Natural killer cell treated with Interleukin-12 subunit alpha and Interleukin-12 subunit beta and Interleukin-15 and Interleukin-18, amount 100 ng/mL, for 72 hours (primary cell): ENCODE results near the gene EVI5. TPM values are rescaled to one million over a fixed set of nuclear protein-coding genes. Genes with fewer than 3 reads are reported as not detected.
A peak's percentile ranks its signal among the peaks of the same experiment; 100 is the strongest.

Experiments
- ATAC-seq, 2 donors: fragments of 150-1000 bp; cut with Tn5 transposase in 1 of 2; sonication (Bioruptor Pico), chemical (Tn5 transposase) in 1 of 2; 2 replicates each; pipeline ENCODE4 v1.10.0; 2021
- DNase-seq: peaks from one replicate; pipeline ENCODE4 v3.0.0; 2022; ENCODE audit warnings: low spot score
- H3K27ac Mint-ChIP-seq, 2 donors: 1 replicate in 1 of 2; 2 replicates in 1 of 2; pipeline ENCODE4 v1.8.0; 2022; ENCODE audit warnings: mixed read lengths in 2 of 2, mild to moderate bottlenecking in 1 of 2, moderate library complexity in 1 of 2
- H3K27me3 Mint-ChIP-seq, 2 donors: 1 replicate in 1 of 2; 2 replicates in 1 of 2; pipeline ENCODE4 v1.8.0; 2022; ENCODE audit warnings: mixed read lengths in 2 of 2
- H3K36me3 Mint-ChIP-seq: one replicate; pipeline ENCODE4 v1.8.0; 2022; ENCODE audit warnings: mixed read lengths
- H3K4me1 Mint-ChIP-seq, 2 donors: 1 replicate in 1 of 2; 2 replicates in 1 of 2; pipeline ENCODE4 v1.8.0; 2022; ENCODE audit warnings: low read depth in 2 of 2, mixed read lengths in 2 of 2, mild to moderate bottlenecking in 1 of 2
- H3K4me3 Mint-ChIP-seq: one replicate; pipeline ENCODE4 v1.8.0; 2022; ENCODE audit warnings: mixed read lengths
- H3K9me3 Mint-ChIP-seq: 2 replicates; pipeline ENCODE4 v1.8.0; 2022; ENCODE audit warnings: mixed read lengths
- total RNA-seq, 2 donors: library from RNA; stranded (reverse); gene quantifications; one replicate each; pipeline ENCODE4 v1.2.3, GENCODE V29; 2022

Gene EVI5
- total RNA-seq, 2 donors from 2014 or later: 1.2 to 6.1 TPM

GRCh38 chr1:92479587-92479986 is 305.3 kb downstream of the EVI5 start:
- DNase-seq (no peak), ATAC-seq (no peak)
- peak overlapping the region; percentile 71 to 90 for H3K27ac Mint-ChIP-seq
- peak overlapping the region; percentile 89 for H3K4me3 Mint-ChIP-seq
- no peaks in the 10 kb centered on the region for H3K9me3 Mint-ChIP-seq
- H3K27me3 Mint-ChIP-seq: no peaks in the 10 kb centered on the region
- peaks cover 36% of the 10 kb centered on the region for H3K36me3 Mint-ChIP-seq
- H3K4me1 Mint-ChIP-seq: peaks cover 64 to 75% of the 10 kb centered on the region in 2 donors

GRCh38 chr1:92478393-92478792 is 306.5 kb downstream of the EVI5 start:
- H3K4me3 Mint-ChIP-seq: peak overlapping the region; percentile 89
- ATAC-seq (peak; percentile 32 to 34), DNase-seq (no peak)
- H3K4me1 Mint-ChIP-seq: peaks cover 66 to 78% of the 10 kb centered on the region in 2 donors
- H3K27me3 Mint-ChIP-seq: no peaks in the 10 kb centered on the region
- no peaks in the 10 kb centered on the region for H3K9me3 Mint-ChIP-seq
- H3K27ac Mint-ChIP-seq: peak overlapping the region; percentile 71 to 90
- peaks cover 41% of the 10 kb centered on the region for H3K36me3 Mint-ChIP-seq

GRCh38 chr1:92476071-92476631 is 308.8 kb downstream of the EVI5 start:
- ATAC-seq (peak; percentile 52 to 57), DNase-seq (peak; percentile 68)
- Mint-ChIP-seq H3K36me3 (peaks cover 53% of the 10 kb centered on the region), H3K27ac (peak overlapping the region; percentile 77 to 85), H3K4me3 (peak overlapping the region; percentile 61), H3K9me3 (no peaks in the 10 kb centered on the region), H3K27me3 (no peaks in the 10 kb centered on the region), H3K4me1 (peaks cover 61 to 79% of the 10 kb centered on the region in 2 donors)

DNA sequence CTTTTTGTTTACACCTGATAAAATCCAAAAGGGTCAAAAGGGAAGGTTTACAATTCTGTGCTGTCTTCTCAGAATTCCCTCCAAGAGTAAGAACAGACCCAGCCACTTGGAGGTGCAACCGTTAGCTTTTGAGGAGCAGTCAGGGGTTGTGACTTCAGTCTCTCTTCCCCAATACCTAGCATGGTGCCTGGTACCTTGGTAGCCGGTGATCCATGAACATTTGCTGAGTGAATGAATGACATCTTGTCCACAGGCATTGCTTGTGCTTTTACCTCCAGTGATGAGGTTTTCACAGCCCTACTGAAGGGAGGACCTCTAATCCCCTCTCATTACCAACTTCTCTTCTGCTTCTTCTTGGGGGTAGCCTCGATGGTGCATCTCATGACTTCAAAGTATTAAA is 309.9 kb downstream of the EVI5 start:
- Mint-ChIP-seq H3K27me3 (no peaks in the 10 kb centered on the region), H3K36me3 (peaks cover 58% of the 10 kb centered on the region), H3K9me3 (no peaks in the 10 kb centered on the region), H3K4me1 (peaks cover 58 to 80% of the 10 kb centered on the region in 2 donors), H3K4me3 (peak overlapping the region; percentile 54), H3K27ac (peak overlapping the region; percentile 77 to 85)
- ATAC-seq (no peak), DNase-seq (no peak)

- peaks cover 50 to 70% of the 10 kb centered on the region in 2 donors for H3K4me1 Mint-ChIP-seq
- ATAC-seq (peak; percentile 88 to 90), DNase-seq (peak; percentile 79)
- H3K36me3 Mint-ChIP-seq: peaks cover 49% of the 10 kb centered on the region
- no peaks in the 10 kb centered on the region for H3K27me3 Mint-ChIP-seq
- H3K9me3 Mint-ChIP-seq: no peaks in the 10 kb centered on the region
- H3K4me3 Mint-ChIP-seq: peak overlapping the region; percentile 54
- H3K27ac Mint-ChIP-seq: peak overlapping the region; percentile 77 to 85
These were observed 311.0 kb downstream of the EVI5 start for GRCh38 chr1:92473781-92474495.

DNA sequence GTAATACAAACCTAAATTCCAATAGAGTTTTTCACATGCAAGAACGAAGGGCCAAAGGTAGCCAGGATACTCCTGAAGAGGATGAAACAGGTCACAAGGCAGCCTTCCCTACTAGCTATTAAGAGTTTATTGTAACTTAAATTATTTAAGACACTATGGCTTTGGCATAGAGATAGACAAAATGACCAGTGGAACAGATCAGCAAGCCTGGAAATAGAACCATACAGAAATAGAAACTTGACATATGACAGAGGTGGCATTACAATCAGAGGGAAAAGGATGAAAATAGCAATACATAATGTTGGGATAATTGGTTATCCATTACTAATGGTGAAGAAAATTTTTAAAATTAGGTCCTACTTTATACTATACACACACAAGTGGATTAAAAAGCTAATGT is 314.7 kb downstream of the EVI5 start:
- Mint-ChIP-seq H3K27ac (no peak overlapping the region), H3K36me3 (peaks cover 27% of the 10 kb centered on the region), H3K27me3 (no peaks in the 10 kb centered on the region), H3K4me1 (peaks cover 38 to 47% of the 10 kb centered on the region in 2 donors), H3K4me3 (no peak overlapping the region), H3K9me3 (no peaks in the 10 kb centered on the region)
- ATAC-seq: no peak
- DNase-seq: no peak

GRCh38 chr1:92466683-92467352 is 318.1 kb downstream of the EVI5 start:
- Mint-ChIP-seq H3K36me3 (peaks cover 10% of the 10 kb centered on the region), H3K4me1 (peaks cover 28 to 40% of the 10 kb centered on the region in 2 donors), H3K9me3 (no peaks in the 10 kb centered on the region), H3K27me3 (no peaks in the 10 kb centered on the region), H3K4me3 (no peak overlapping the region), H3K27ac (peak overlapping the region; percentile 39 to 90)
- no peak for ATAC-seq
- DNase-seq: no peak

- peaks cover 40 to 45% of the 10 kb centered on the region in 2 donors for H3K4me1 Mint-ChIP-seq
- H3K27me3 Mint-ChIP-seq: no peaks in the 10 kb centered on the region
- H3K36me3 Mint-ChIP-seq: peaks cover 3% of the 10 kb centered on the region
- peak; percentile 39 to 61 for ATAC-seq
- DNase-seq: no peak
- no peaks in the 10 kb centered on the region for H3K9me3 Mint-ChIP-seq
- peak overlapping the region; percentile 90 to 96 for H3K27ac Mint-ChIP-seq
- H3K4me3 Mint-ChIP-seq: peak overlapping the region; percentile 74
These were observed 319.7 kb downstream of the EVI5 start for GRCh38 chr1:92465256-92465647.

- DNase-seq: no peak
- no peaks in the 10 kb centered on the region for H3K27me3 Mint-ChIP-seq
- H3K9me3 Mint-ChIP-seq: no peaks in the 10 kb centered on the region
- peaks cover 43 to 49% of the 10 kb centered on the region in 2 donors for H3K4me1 Mint-ChIP-seq
- peak overlapping the region; percentile 90 to 96 for H3K27ac Mint-ChIP-seq
- H3K36me3 Mint-ChIP-seq: no peaks in the 10 kb centered on the region
- H3K4me3 Mint-ChIP-seq: peak overlapping the region; percentile 74
- ATAC-seq: peak; percentile 77 to 86
These were observed 320.2 kb downstream of the EVI5 start for GRCh38 chr1:92464588-92465255.

GRCh38 chr1:92461364-92462097 is 323.4 kb downstream of the EVI5 start:
- H3K27me3 Mint-ChIP-seq: no peaks in the 10 kb centered on the region
- H3K4me3 Mint-ChIP-seq: peak overlapping the region; percentile 42
- ATAC-seq: no peak
- peak overlapping the region; percentile 38 to 83 for H3K27ac Mint-ChIP-seq
- H3K36me3 Mint-ChIP-seq: no peaks in the 10 kb centered on the region
- H3K9me3 Mint-ChIP-seq: no peaks in the 10 kb centered on the region
- no peak for DNase-seq
- H3K4me1 Mint-ChIP-seq: peaks cover 40 to 53% of the 10 kb centered on the region in 2 donors

- no peaks in the 10 kb centered on the region for H3K36me3 Mint-ChIP-seq
- ATAC-seq: peak in 1 of 2 donors; percentile 58
- H3K27me3 Mint-ChIP-seq: no peaks in the 10 kb centered on the region
- peaks cover 32 to 38% of the 10 kb centered on the region in 2 donors for H3K4me1 Mint-ChIP-seq
- DNase-seq: no peak
- H3K4me3 Mint-ChIP-seq: peak overlapping the region; percentile 76
- no peaks in the 10 kb centered on the region for H3K9me3 Mint-ChIP-seq
- H3K27ac Mint-ChIP-seq: peak overlapping the region; percentile 83 to 86
These were observed 325.0 kb downstream of the EVI5 start for GRCh38 chr1:92459871-92460320.
